NCI-H128 (cell line): Measurements from ENCODE around the gene FAM72C.
"Not testable (repeated sequence)": the region's sequence is repeated elsewhere in the genome, so short reads cannot be mapped to it uniquely, and the experiment has no call there.

ENCODE experiments used
- DNase-seq: peaks from one replicate; lab custom pipeline; 2025; ENCODE audit not compliant: unreplicated experiment; lab: John Stamatoyannopoulos, UW

FAM72C gene

GRCh38 chr1:143987868-143988267 lies 16.1 kb upstream of the FAM72C start:
- DNase-seq: not testable (repeated sequence)

GRCh38 chr1:143984721-143985473 lies 13.1 kb upstream of the FAM72C start:
- not testable (repeated sequence) for DNase-seq

GRCh38 chr1:143974416-143974815 lies 2.6 kb upstream of the FAM72C start:
- DNase-seq: not testable (repeated sequence)

- DNase-seq: not testable (repeated sequence)
Observed at GRCh38 chr1:143973876-143974414, 2.2 kb upstream of the FAM72C start.

GRCh38 chr1:143972753-143973326 lies 1.1 kb upstream of the FAM72C start:
- DNase-seq: not testable (repeated sequence)

GRCh38 chr1:143965860-143966259 lies 5.9 kb downstream of the FAM72C start:
- DNase-seq: not testable (repeated sequence)

GRCh38 chr1:143964294-143964693 lies 7.5 kb downstream of the FAM72C start:
- DNase-seq: not testable (repeated sequence)

GRCh38 chr1:143955930-143956329 lies 15.9 kb downstream of the FAM72C start:
- DNase-seq: not testable (repeated sequence)

- not testable (repeated sequence) for DNase-seq
Observed at GRCh38 chr1:143952913-143953312, 18.9 kb downstream of the FAM72C start.

- DNase-seq: not testable (repeated sequence)
Observed at GRCh38 chr1:143951485-143952391, 20.0 kb downstream of the FAM72C start.

GRCh38 chr1:143947749-143948148 lies 24.0 kb downstream of the FAM72C start:
- not testable (repeated sequence) for DNase-seq

- DNase-seq: not testable (repeated sequence)
Observed at GRCh38 chr1:143945253-143945652, 26.5 kb downstream of the FAM72C start.

GRCh38 chr1:143944576-143945240 lies 27.1 kb downstream of the FAM72C start:
- DNase-seq: not testable (repeated sequence)

GRCh38 chr1:143943319-143943978 lies 28.3 kb downstream of the FAM72C start:
- DNase-seq: not testable (repeated sequence)

- not testable (repeated sequence) for DNase-seq
Observed at GRCh38 chr1:143942238-143942860, 29.4 kb downstream of the FAM72C start.

- not testable (repeated sequence) for DNase-seq
Observed at GRCh38 chr1:143939666-143940065, 32.1 kb downstream of the FAM72C start.

- DNase-seq: not testable (repeated sequence)
Observed at GRCh38 chr1:143938922-143939321, 32.9 kb downstream of the FAM72C start.

- DNase-seq: peak; percentile 3
Observed at GRCh38 chr1:143936457-143937115, 35.2 kb downstream of the FAM72C start.

GRCh38 chr1:143919127-143919526 lies 52.7 kb downstream of the FAM72C start:
- DNase-seq: not testable (repeated sequence)
